NCI-H146 (cell line): ENCODE results near the gene OSBPL3.

ENCODE experiments used
- DNase-seq: peaks from one replicate; lab custom pipeline; 2025; lab: John Stamatoyannopoulos, UW

OSBPL3 gene

DNA sequence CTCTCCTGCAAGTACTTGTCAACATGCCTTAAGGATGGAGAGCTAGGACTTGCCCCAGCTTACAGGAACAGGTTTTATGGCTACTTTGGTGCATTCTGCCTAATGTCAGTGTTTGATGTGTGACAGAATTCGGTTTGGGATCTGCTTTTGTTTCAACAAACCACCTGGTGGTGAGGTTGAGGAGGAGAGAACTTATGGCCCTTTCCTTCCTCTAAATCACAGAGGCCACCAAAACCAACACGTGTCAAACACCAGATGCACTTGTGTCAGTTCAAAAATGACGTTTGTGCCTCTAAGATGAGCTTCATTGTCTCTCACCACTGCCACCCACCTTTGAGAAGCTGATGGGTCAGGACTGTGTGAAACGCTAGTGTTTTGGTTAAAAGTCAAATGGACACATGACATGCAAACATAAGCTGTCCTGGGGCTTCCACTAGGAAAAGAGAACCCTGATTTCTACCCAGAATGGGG, 83.9 kb downstream of the OSBPL3 start:
- no peak for DNase-seq

DNA sequence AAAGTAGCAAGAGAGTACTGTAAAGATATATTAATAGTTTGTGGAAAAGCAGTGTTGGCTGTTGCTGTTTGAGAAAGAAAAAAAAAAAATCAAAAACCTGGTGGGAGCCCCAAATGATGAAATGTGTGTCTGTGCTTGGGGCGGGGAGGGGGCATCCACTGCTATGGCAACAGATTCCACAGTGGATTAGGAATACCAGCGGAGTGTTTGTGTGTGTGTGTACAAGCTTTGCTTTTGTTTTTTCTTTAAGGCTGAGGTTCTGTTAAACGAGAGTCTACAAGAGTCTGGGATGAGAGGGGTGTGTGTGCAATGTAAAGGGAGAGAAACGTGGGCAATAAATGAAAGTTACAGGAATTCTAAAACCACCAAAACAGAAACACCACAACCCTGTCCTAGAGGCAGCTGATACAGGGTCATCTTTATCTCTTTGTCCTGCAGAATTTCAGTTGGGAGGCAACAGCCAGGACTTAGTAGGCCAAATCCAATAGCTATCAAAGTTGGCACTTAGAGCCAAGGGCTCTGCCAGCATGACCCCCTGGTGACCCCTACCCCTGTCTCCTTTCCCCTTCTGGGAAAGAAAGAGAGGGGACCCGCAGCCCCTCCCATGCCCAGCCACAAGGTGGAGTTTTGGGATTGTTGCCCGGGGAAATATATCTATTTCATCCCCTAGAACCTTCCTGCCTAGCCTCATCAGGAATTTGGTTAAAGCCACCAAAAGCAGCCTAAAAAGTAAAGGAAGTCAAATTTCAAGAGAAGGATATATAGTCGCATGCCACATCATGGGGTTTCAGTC, 85.4 kb downstream of the OSBPL3 start:
- no peak for DNase-seq

DNA sequence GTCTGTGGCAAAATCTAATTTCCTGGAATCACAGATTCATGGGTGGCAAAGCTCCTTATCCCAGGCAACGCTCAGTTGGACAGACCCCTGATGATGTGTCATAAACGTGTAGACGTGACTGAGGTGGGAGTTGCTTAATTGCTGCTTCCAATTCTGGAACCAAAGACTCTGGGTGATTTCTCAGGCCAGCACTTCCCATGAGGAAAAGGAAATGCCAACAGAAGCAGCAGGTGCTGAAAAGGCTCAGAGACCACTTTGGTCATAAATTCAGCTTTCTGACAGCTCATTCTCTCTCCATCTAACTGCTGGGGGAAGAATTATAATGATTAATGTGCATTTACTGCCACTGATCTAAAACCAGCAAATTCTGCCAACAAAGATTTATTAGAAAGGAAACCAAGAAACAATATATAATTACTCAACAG, 88.7 kb downstream of the OSBPL3 start:
- DNase-seq = no peak

DNA sequence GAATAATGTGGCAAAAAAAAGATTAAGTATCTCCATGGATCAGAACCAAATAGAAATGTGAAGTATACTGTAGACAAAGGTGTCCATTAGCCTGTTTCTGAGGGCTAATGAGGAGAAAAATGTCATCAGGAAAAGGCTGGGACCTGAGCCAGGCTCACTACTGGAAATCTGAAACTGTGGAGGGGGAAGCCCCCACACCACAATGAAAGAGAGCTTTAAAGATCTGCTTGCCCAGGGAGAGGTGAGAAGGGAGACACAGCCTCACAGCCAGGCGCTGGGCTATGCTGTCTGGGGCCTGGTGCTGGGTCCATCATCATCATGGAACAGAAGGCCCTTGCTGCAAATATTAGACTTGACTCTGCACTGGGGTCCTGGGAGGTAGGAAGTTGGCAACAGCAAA, 90.4 kb downstream of the OSBPL3 start:
- DNase-seq = no peak

DNA sequence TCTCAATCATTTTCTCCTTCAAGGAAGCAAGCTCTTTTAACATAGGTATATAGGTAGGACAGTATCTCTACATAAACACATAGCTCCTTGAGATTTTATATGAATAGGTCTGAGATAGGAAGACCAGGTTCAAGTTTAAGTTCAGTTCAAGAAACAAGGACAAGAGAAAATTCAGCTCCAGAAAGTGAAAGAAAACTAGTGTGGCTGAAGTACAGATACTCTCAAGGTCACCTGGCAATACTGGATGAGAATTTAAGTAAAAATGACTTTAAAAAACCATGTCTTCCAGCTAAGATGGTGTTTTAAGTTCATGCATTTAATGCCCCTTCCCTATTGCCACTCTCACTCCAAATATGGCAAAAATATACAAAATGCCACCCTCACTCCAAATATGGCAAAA, 91.3 kb downstream of the OSBPL3 start:
- DNase-seq = no peak

DNA sequence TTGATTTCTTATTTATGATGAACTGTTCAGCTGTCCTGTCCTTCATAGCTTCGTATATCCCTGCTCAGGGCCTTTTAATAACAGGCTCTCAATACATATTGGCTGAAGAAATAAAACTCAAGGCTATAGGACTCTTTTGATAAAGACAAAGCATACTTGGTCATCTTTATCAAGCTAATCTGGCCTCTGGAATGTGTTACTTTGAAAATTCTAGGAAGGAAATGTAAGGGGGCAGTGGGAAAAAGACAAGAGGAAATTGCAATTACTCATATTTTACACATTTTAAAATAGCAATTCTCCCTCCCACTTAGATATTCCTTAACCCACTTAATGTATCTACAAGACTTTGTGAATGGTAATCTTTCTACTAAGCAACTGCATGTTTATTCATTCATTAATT, 94.3 kb downstream of the OSBPL3 start:
- no peak for DNase-seq

DNA sequence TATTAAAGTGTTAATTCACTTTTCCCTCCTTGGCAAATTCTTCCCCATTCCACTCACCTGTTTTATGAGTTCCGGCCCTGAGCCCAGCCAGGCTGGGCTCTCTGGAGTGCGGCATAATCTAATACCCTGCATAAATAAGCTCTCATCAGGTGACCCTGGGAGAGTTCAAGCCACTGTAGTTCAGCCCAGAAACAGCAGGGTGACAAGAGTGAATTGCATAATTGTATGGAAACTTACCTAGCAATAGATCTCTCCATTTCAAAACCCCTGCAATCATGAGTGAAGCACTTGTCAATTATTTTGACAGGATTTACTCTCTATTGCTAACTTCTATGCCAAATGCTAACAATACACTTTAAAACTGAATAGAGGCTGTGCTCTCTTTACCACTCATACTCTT, 94.7 kb downstream of the OSBPL3 start:
- DNase-seq = peak; percentile 60

DNA sequence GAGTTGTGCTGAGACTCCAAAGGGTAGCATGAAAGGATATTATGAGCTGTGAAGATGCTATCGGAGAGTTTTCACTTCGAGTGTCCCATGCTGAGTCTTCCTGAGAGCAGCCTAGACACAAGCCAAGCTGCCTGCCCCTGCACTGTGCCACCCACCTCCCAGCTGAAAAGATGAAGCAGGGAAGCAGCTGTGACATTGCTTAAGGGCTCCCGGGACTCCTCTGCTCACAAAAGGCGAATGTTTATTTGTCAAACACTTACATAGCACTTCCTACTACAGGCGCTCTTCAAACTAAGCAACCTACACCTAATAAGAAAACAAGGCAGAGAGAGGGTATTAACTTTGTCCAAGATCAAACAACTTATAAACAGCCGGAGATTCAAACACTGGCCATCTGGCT, 95.6 kb downstream of the OSBPL3 start:
- peak; percentile 57 for DNase-seq

DNA sequence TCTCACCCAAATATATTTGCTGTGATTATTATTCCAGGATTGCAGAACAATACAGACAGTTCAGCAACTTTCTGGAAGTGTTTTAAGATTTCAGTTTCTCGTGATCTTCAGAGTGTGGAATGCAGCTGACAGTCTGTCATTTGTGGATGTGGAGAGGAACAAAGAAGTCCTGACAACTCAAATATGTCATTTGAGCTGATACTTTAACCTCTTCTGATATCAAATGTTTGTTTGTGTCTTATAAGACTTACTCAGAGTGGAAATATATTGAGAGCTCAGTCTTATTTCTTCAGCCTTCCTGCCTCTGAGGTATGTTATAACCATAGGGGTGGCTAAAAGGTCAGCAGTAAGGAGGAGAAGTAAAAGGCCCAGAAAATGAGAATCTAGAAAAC, 96.4 kb downstream of the OSBPL3 start:
- DNase-seq = no peak

DNA sequence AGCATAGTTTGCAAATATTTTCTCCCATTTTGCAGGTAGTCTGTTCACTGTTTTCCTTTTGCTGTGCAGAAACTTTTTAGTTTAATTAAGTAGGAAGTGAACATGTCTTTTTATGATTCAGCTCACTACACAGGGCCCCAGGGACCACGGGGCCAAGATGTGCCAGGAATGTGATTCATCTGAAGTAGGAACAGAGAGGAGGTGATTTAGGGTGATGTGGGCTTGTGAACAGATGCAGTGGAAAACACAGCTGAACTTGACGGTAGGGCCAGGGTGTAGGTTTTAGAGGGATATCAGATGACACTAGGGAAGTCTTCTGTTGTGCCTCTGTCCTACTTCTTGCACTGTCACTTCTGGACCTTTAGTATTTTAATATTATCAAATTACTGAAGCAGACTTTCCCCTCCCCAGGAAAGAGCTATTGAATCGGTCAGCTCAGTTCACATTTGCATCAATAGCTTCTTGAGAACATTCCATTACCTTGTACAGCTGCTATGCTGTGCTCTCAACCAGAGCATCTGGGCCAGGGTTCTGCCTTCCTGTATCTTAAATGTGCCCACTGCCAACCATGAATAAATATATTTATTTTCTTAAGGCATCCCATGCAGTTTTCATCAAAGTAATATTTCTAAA, 96.9 kb downstream of the OSBPL3 start:
- no peak for DNase-seq

DNA sequence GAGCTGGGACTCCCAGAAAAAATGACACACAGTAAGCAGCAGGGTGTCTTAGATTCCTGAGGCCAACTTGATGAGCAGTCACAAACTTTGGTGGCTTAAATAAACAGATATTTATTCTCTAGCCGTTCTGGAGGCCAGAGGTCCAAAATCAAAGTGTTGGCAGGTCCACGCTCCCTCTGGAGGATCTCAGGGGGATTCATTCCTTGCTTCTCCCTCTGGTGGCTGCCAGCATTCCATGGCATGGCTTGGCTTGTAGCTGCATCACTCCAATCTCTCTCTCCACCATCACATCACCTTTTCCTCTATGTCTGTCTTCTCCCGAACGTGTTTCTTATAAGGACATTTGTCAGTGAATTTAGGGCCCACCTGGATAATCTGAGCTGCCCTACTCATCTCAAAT, 98.4 kb downstream of the OSBPL3 start:
- no peak for DNase-seq

DNA sequence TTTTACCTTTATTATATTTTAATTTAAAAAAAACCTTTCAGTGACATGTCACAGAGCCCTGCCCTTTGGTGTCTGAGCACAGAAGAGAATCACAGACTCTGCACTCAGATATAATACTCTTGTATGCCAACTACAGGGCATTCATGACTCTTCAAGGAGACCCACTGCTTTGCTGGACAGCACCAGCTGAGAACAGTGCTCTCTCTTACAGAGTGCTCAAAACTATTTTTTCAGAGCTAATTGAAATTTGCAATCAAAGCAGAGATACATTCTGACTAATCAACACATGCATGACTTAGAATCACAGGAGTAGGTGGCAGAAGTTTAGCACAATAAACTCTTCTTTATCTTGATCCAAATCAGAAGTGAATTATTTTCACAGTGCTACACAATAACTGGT, 99.1 kb downstream of the OSBPL3 start:
- DNase-seq = no peak

DNA sequence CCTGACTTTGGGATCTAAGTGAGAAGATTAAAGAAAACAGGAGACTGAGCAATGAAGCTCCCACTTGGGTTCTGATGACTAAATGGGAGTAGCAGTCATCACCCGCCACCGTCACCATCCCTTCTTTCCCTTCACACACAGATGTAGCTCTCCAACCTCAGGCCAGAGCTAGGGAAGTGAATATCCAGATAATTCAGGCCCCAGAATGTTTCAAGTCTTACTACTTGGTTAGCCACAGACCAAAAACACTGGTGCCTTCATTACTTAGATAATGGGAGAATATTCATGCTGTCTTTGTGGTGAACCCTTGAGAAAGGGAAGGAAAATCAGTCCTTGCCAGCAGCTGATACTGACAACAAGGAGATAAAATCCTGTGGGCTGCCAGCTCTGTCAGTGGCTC, 100.7 kb downstream of the OSBPL3 start:
- DNase-seq = no peak

DNA sequence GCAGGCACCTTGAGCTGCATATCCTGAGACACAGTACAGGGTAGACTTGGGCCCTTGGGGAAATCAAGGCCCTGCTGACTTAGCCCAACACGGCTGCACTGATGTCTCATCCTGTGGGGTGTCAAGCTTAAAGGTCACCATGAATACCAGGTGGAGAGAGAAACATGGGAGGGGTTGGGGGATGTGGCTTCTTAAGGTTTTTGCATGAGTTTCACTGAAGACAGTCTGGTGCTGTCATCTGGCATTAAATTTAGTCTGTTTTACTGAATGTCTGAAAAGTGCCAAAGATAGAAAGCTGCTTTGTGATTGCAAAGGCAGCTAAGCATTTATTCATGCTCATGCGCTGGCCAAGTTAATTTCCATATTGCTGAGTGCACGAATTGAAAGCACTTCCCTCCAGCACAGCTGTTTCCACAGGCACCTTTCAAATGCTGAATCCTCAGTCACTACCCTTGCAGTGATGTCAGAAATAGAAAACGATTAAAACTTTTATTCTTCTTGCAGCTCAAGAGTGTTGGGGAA, 102.1 kb downstream of the OSBPL3 start:
- no peak for DNase-seq

DNA sequence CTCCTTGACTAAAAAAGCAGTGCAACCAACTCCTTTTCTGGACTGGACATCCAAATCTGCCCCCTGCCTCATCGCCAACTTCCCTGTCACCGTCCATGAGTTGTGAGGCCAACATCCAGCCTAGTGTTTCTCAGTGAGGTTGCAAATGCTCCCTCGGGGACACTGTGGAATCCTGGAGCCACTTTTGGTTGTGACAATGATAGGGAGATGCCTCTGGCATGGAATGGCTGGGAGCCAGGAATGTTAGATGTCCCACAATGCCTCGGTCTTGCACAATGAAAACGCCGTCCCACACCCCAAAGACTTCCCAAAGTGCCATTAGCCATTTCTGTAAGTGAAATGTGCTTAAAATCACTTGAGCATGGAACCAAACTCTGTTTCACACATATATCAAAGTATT, 105.2 kb downstream of the OSBPL3 start:
- DNase-seq = no peak

DNA sequence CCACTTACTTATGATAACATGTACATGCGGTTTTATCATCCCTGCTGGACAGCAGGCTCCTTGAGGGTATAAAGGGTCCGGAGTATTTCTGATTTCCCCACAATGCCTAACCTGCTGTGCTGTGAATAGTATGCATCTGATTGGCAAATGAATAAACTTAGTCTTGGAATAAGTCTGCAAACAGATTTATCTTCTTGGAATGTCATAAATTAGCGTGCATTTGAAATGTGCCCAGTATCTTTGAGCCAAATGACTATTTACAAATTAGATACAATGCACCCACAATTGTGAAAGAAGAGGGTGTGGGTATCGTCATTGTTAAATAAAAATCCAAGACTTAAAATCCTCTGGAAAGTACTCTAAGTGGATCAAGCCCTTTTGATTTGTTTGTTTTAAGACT, 106.0 kb downstream of the OSBPL3 start:
- DNase-seq = no peak

DNA sequence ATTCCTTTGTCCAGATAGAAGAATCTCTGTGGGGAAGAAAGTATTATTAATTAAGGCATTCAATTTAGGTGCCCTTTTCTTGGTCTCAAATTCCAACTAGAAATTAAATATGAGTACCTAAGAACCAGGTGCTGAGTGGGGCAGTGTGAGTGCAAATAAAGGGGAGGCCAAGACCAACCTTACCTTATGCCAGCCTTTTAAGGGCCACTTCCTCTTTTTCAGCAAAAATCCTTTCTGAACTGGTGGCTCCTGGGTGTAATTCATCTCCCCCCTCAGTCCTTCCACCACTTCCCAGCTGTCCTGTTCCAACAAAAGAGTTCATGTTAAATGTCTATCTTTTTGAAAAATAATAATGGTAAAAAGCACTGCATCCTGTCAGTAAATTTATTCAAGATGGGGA, 108.2 kb downstream of the OSBPL3 start:
- DNase-seq = no peak

DNA sequence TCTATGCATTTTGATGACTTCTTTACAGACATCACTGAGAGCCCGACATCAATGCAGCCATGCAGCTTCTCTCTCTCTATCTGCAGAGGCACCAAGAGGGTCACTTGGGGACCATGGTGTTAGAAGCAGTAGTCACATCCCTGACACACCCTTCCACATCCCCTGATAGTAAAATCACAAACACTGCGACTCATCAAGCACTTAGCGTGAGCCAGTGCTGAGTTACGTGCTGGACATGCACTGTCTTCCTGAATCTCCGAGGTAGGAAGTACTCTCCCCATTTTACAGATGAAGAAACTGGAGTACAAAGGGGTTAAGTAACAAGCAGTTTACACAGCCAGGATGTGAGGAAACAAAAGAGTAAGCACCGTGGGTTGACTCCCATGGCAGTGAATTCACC, 109.2 kb downstream of the OSBPL3 start:
- DNase-seq = no peak

DNA sequence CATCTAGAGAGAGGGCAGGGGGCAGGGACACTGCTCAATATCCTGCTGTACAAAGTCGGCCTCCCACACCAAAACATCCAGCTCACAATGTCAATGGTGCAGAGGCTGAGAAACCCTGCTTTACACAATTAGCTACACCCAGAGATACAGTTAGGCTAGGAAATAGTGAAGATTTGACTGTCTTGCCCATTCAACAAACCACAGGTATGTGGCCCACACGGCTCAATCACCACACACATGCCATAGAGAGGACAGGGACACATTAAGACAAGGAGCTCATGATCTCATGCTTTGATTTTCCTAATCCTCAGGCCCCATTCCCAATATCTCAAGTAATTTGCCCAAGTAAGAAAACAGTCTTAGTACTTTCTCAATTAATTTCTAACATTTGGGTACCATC, 110.4 kb downstream of the OSBPL3 start:
- DNase-seq = no peak

DNA sequence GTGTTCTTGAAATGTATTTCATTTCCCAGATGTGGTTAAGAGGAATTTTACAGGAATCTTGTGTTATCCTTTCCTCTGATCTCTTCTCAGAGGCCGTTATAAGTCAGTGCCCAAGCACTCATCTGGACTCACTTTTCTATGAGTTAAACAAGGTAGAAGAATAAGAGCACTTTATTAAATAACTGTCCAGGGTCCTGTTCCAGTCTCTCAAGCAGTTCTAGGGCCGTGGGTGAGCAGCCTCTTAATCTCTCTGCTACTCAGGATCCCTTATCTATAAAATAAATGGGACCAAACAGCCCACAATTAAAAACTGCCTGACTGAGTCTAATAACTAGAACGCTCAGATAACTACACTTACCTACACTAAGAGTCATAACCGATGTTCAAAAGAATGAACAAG, 111.2 kb downstream of the OSBPL3 start:
- no peak for DNase-seq

DNA sequence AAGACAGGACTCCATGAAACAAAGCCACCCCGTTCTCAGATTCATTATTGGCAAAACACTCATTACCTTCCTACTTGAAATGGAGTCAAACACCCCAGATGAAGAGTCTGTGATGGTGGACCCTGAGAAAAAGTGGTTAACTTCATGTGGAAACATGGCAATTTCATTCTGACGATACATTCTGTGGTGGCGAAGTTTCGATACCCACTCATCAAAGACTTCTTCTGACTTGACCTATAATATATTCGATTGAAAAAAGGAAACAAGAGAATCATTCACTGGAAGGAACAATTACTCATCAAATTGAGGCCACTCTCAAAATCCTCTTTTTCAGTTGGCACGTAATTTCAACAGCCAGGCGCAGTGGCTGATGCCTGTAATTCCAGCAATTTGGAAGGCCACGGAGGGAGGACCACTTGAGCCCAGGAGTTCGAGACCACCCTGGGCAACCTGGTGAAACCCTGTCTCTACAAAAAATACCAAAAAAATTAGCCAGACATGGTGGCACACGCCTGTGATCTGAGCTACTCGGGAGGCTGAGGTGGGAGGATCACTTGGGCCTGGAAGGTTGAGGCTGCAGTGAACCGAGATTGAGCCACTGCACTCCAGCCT, 113.9 kb downstream of the OSBPL3 start:
- no peak for DNase-seq

DNA sequence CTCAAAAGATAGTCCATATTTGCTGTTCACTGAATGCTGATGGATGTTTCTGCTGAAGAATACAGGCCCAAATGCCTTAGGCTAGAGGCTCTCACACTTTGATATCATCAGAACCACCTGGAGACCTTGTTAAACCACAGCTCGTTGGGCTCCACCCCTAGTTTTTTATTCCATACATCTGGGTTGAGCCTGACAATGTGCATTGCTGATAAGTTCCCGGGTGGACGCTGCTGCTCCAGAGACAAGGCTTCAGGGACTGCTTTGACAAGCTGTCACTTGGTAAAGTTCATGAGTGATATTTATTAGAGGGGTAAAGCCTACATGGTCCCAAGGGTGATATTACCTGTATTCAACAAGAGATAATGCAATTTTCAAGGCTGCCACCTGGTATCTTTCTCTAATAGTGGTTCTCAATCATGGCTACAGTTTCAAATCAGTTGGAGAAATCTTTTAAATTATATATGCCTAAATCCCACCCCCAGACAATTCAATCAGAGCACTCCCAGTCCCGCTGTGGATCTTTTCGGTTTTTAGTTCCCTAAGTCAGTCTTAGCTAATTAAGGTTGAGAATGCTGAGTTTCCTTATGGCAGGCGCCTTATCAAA, 115.7 kb downstream of the OSBPL3 start:
- DNase-seq = no peak

DNA sequence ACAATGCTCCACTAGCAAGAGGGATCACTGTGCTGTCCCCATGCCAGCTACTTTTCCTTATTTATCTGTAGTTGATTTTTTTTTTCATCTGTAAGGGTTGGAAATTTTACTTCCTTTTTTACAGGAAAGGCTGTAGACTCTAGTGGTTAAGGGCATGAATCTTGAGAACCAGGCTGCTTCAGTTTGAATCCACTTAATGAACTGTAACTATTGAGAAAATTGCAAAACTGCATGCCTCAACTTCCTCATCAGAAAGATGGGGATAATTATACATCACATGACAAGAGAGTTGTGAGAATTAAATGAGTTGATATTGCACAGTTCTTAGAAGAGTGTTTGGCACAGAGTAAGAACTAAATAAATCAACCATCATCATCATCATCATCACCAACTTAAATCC, 116.4 kb downstream of the OSBPL3 start:
- no peak for DNase-seq
